PC-3 (cell line): Measurements from ENCODE around the gene GALNT18. TPM values are rescaled to one million over a fixed set of nuclear protein-coding genes. Genes with fewer than 3 reads are reported as not detected.

Experiments used
- ATAC-seq: fragments of 200-7000 bp; cut with Tn5 transposase; 2 replicates; pipeline ENCODE4 v1.9.1; 2020; ENCODE audit warnings: mild to moderate bottlenecking, moderate library complexity
- BruUV-seq: library from RNA; stranded (reverse); fragments of 400-500 nt; replicated peaks from 2 replicates; lab custom pipeline; 2021; lab: Mats Ljungman, UMichigan
- CTCF ChIA-PET: fragments of 300-600 bp; sonication (Branson Sonifier 250); formaldehyde crosslinking; loops from one replicate; lab custom pipeline; 2022; ENCODE audit warnings: antibody characterized with exemption; lab: Charles Lee
- POLR2A ChIA-PET: fragments of 300-600 bp; sonication (Branson Sonifier 250); formaldehyde crosslinking; loops from one replicate; lab custom pipeline; 2022; ENCODE audit warnings: antibody characterized with exemption; ENCODE audit not compliant: unreplicated experiment; lab: Charles Lee
- DNase-seq: peaks from one replicate; pipeline ENCODE4 v3.0.0-alpha.2; 2015
- H2AFZ ChIP-seq: fragments of 300-600 bp; sonication (generic); 2 replicates; pipeline ENCODE4 v1.6.0; 2016; ENCODE audit warnings: antibody characterized with exemption, low read length
- H3F3A ChIP-seq: fragments of 300-600 bp; sonication (generic); one replicate; pipeline ENCODE4 v1.6.0; 2017; ENCODE audit warnings: antibody characterized with exemption, low read length, control low read depth, mild to moderate bottlenecking; ENCODE audit not compliant: unreplicated experiment
- H3K27ac ChIP-seq: fragments of 300-600 bp; sonication (generic); 2 replicates; pipeline ENCODE4 v1.5.1; 2016; ENCODE audit warnings: mild to moderate bottlenecking, low read length
- H3K27me3 ChIP-seq: fragments of 300-600 bp; sonication (generic); 2 replicates; pipeline ENCODE4 v1.6.1; 2016; ENCODE audit warnings: low read length, mixed read lengths
- H3K36me3 ChIP-seq: fragments of 300-600 bp; sonication (generic); 2 replicates; pipeline ENCODE4 v1.6.1; 2016; ENCODE audit warnings: low read depth, mixed run types, low read length, mixed read lengths
- H3K4me1 ChIP-seq: fragments of 300-600 bp; sonication (generic); 2 replicates; pipeline ENCODE4 v1.5.1; 2016; ENCODE audit warnings: low read length; ENCODE audit not compliant: insufficient read depth
- H3K4me2 ChIP-seq: fragments of 300-600 bp; sonication (generic); 2 replicates; pipeline ENCODE4 v1.6.0; 2016; ENCODE audit warnings: low read length
- H3K4me3 ChIP-seq: fragments of 300-600 bp; sonication (generic); 2 replicates; pipeline ENCODE4 v1.5.1; 2016; ENCODE audit warnings: mild to moderate bottlenecking, low read length, mixed read lengths
- H3K79me2 ChIP-seq: fragments of 300-600 bp; sonication (generic); 2 replicates; pipeline ENCODE4 v1.6.1; 2017; ENCODE audit warnings: low read length, mixed read lengths
- H3K9ac ChIP-seq: fragments of 300-600 bp; sonication (generic); 2 replicates; pipeline ENCODE4 v1.6.0; 2016; ENCODE audit warnings: mild to moderate bottlenecking, low read length
- H3K9me2 ChIP-seq: fragments of 300-600 bp; sonication (generic); replicated peaks from 2 replicates; pipeline ENCODE4 v1.6.1; 2016; ENCODE audit warnings: mixed run types, low read length, mixed read lengths
- H3K9me3 ChIP-seq: fragments of 300-600 bp; sonication (generic); 2 replicates; pipeline ENCODE4 v1.6.1; 2016; ENCODE audit warnings: low read length, mixed read lengths
- H4K20me1 ChIP-seq: fragments of 300-600 bp; sonication (generic); 2 replicates; pipeline ENCODE4 v1.6.1; 2016; ENCODE audit warnings: low read length, mixed read lengths
- CTCF ChIP-seq: fragments of 300-600 bp; sonication (generic); conservative IDR thresholded peaks from 2 replicates; pipeline ENCODE4 v1.5.1; 2017; ENCODE audit warnings: antibody characterized with exemption, low read depth, mild to moderate bottlenecking, low read length
- EZH2 ChIP-seq: fragments of 300-600 bp; sonication (generic); IDR thresholded peaks from one replicate; pipeline ENCODE4 v1.6.1; 2017; ENCODE audit warnings: antibody characterized with exemption, mild to moderate bottlenecking, low read length; ENCODE audit not compliant: unreplicated experiment
- EZH2phosphoT487 ChIP-seq: fragments of 300-600 bp; sonication (generic); IDR thresholded peaks from 2 replicates; pipeline ENCODE4 v1.6.1; 2018; ENCODE audit warnings: mild to moderate bottlenecking, antibody characterized with exemption, low read length, borderline replicate concordance
- intact Hi-C: fragments of 100-400 bp; cut with micrococcal nuclease; formaldehyde crosslinking; loops from 2 replicates; pipeline ENCODE4 v1.9.0; 2023
- total RNA-seq: library from RNA; depleted of rRNA; stranded (reverse); fragments of >200 nt; gene quantifications from 2 replicates; pipeline ENCODE4 v1.2.3, GENCODE V29; 2014

The GALNT18 gene
- total RNA-seq, 1 experiment from 2014 or later: 34.5 TPM

GRCh38 chr11:11241284-11241683 lies 380.5 kb downstream of the GALNT18 start:
- H3K4me3 ChIP-seq: no peak overlapping the region
- no peaks in the 10 kb centered on the region for H3K27me3 ChIP-seq
- no peaks in the 10 kb centered on the region for H3K79me2 ChIP-seq
- H3K4me2 ChIP-seq: no peak overlapping the region
- no peak for TF ChIP-seq EZH2
- no peak for TF ChIP-seq EZH2phosphoT487
- no peak for TF ChIP-seq CTCF
- H3F3A ChIP-seq: no peaks in the 10 kb centered on the region
- H3K4me1 ChIP-seq: no peaks in the 10 kb centered on the region
- ATAC-seq (no peak), DNase-seq (no peak)
- no peaks in the 10 kb centered on the region for H3K9me2 ChIP-seq
- no peak overlapping the region for H2AFZ ChIP-seq
- no peak overlapping the region for H3K9ac ChIP-seq
- CTCF ChIA-PET: no interaction called here
- no peak overlapping the region for H3K27ac ChIP-seq
- POLR2A ChIA-PET: no interaction called here
- no peaks in the 10 kb centered on the region for H3K36me3 ChIP-seq
- H4K20me1 ChIP-seq: no peaks in the 10 kb centered on the region
- H3K9me3 ChIP-seq: no peaks in the 10 kb centered on the region
- BruUV-seq: no TSS peak
- intact Hi-C loops: no loop called here

- no TSS peak for BruUV-seq
- H3K79me2 ChIP-seq: no peaks in the 10 kb centered on the region
- no peak overlapping the region for H3K4me3 ChIP-seq
- no peaks in the 10 kb centered on the region for H3K4me1 ChIP-seq
- H4K20me1 ChIP-seq: no peaks in the 10 kb centered on the region
- ChIA-PET CTCF (no interaction called here), POLR2A (no interaction called here)
- no peaks in the 10 kb centered on the region for H3K27me3 ChIP-seq
- H3K4me2 ChIP-seq: no peak overlapping the region
- no peak for DNase-seq
- H3F3A ChIP-seq: no peaks in the 10 kb centered on the region
- H3K9me3 ChIP-seq: no peaks in the 10 kb centered on the region
- no peak overlapping the region for H3K9ac ChIP-seq
- no peak for ATAC-seq
- no peaks in the 10 kb centered on the region for H3K9me2 ChIP-seq
- no peak for TF ChIP-seq CTCF
- TF ChIP-seq EZH2phosphoT487: no peak
- TF ChIP-seq EZH2: no peak
- no peaks in the 10 kb centered on the region for H3K36me3 ChIP-seq
- H2AFZ ChIP-seq: no peak overlapping the region
- H3K27ac ChIP-seq: no peak overlapping the region
- intact Hi-C loops: no loop called here
Measured at GRCh38 chr11:11239959-11240358, 381.8 kb downstream of the GALNT18 start.

GRCh38 chr11:11237070-11237832 lies 384.6 kb downstream of the GALNT18 start:
- peaks cover 11% of the 10 kb centered on the region for H3K27me3 ChIP-seq
- BruUV-seq: no TSS peak
- H2AFZ ChIP-seq: no peak overlapping the region
- no peak for TF ChIP-seq EZH2phosphoT487
- no peak for TF ChIP-seq EZH2
- no peak for TF ChIP-seq CTCF
- intact Hi-C loops: no loop called here
- H3K9me2 ChIP-seq: no peaks in the 10 kb centered on the region
- H3K4me3 ChIP-seq: no peak overlapping the region
- H3K4me1 ChIP-seq: no peaks in the 10 kb centered on the region
- ChIA-PET CTCF (no interaction called here), POLR2A (no interaction called here)
- H3F3A ChIP-seq: no peaks in the 10 kb centered on the region
- no peaks in the 10 kb centered on the region for H3K79me2 ChIP-seq
- no peak overlapping the region for H3K27ac ChIP-seq
- no peak for DNase-seq
- no peak for ATAC-seq
- H3K4me2 ChIP-seq: no peak overlapping the region
- H3K36me3 ChIP-seq: no peaks in the 10 kb centered on the region
- H4K20me1 ChIP-seq: no peaks in the 10 kb centered on the region
- H3K9me3 ChIP-seq: no peaks in the 10 kb centered on the region
- no peak overlapping the region for H3K9ac ChIP-seq
